OCI-LY3 (cell line): ENCODE data around the gene NHLRC4.

Experiments used
- H2AFZ ChIP-seq: fragments of 200-600, 300-600 bp; shearing (Covaris generic); 2 replicates; pipeline ENCODE4 v1.6.0; 2014; ENCODE audit warnings: antibody characterized with exemption, low read depth, low read length
- H3K27ac ChIP-seq: fragments of 200-600, 300-600 bp; sonication (generic); 2 replicates; pipeline ENCODE4 v1.5.1; 2014; ENCODE audit warnings: mild to moderate bottlenecking, low read length, moderate library complexity, mixed read lengths
- H3K27me3 ChIP-seq: fragments of 200-600, 300-600 bp; sonication (generic); 2 replicates; pipeline ENCODE4 v1.6.1; 2014; ENCODE audit warnings: low read depth, low read length, mixed read lengths
- H3K36me3 ChIP-seq: fragments of 200-600, 300-600 bp; sonication (generic); replicated peaks from 2 replicates; pipeline ENCODE3; 2014; ENCODE audit warnings: low read depth, low read length, mixed read lengths
- H3K4me1 ChIP-seq: fragments of 300-600, 200-600 bp; sonication (generic); 2 replicates; pipeline ENCODE4 v1.6.1; 2014; ENCODE audit warnings: low read length, mixed read lengths
- H3K4me2 ChIP-seq: fragments of 200-600, 300-600 bp; sonication (generic); 2 replicates; pipeline ENCODE4 v1.6.1; 2014; ENCODE audit warnings: low read length, mixed read lengths
- H3K4me3 ChIP-seq: fragments of 300-600, 200-600 bp; sonication (generic); 2 replicates; pipeline ENCODE4 v1.5.1; 2014; ENCODE audit warnings: antibody characterized with exemption, mild to moderate bottlenecking, low read length, moderate library complexity
- H3K79me2 ChIP-seq: fragments of 300-600, 200-600 bp; shearing (Covaris generic); 2 replicates; pipeline ENCODE4 v1.6.1; 2014; ENCODE audit warnings: mild to moderate bottlenecking, low read length, mixed read lengths
- H3K9ac ChIP-seq: fragments of 300-600, 200-600 bp; shearing (Covaris generic); 2 replicates; pipeline ENCODE4 v1.6.0; 2014; ENCODE audit warnings: mild to moderate bottlenecking, low read length, moderate library complexity
- H3K9me3 ChIP-seq: fragments of 200-600, 300-600 bp; shearing (Covaris generic); 2 replicates; pipeline ENCODE4 v1.6.1; 2014; ENCODE audit warnings: low read length, mixed read lengths; ENCODE audit not compliant: insufficient read depth
- H4K20me1 ChIP-seq: fragments of 200-600, 300-600 bp; sonication (generic); 2 replicates; pipeline ENCODE4 v1.6.1; 2016; ENCODE audit warnings: low read length, mixed read lengths; ENCODE audit not compliant: insufficient read depth
- CTCF ChIP-seq: fragments of 200-600, 300-600 bp; sonication (generic); IDR thresholded peaks from 2 replicates; pipeline ENCODE4 v1.5.1; 2014; ENCODE audit warnings: antibody characterized with exemption, low read length, low read depth
- EZH2phosphoT487 ChIP-seq: fragments of 200-600 bp; shearing (Covaris generic); IDR thresholded peaks from 2 replicates; pipeline ENCODE4 v1.6.1; 2018; ENCODE audit warnings: antibody characterized with exemption, mixed run types, low read depth

The NHLRC4 gene

GRCh38 chr16:524274-525040 is 42.3 kb upstream of the NHLRC4 start:
- H3K36me3 ChIP-seq: peaks cover 7% of the 10 kb centered on the region
- no peak overlapping the region for H3K4me3 ChIP-seq
- no peak overlapping the region for H3K4me2 ChIP-seq
- H3K9ac ChIP-seq: no peak overlapping the region
- no peaks in the 10 kb centered on the region for H3K9me3 ChIP-seq
- H3K27ac ChIP-seq: peak overlapping the region; percentile 93
- H3K4me1 ChIP-seq: peaks cover 26% of the 10 kb centered on the region
- no peak for TF ChIP-seq CTCF
- no peak for TF ChIP-seq EZH2phosphoT487
- H3K79me2 ChIP-seq: peaks cover 35% of the 10 kb centered on the region
- H3K27me3 ChIP-seq: no peaks in the 10 kb centered on the region
- peaks cover 7% of the 10 kb centered on the region for H4K20me1 ChIP-seq
- no peak overlapping the region for H2AFZ ChIP-seq

- Histone ChIP-seq H3K4me1 (peaks cover 28% of the 10 kb centered on the region), H2AFZ (no peak overlapping the region), H3K79me2 (peaks cover 42% of the 10 kb centered on the region), H3K36me3 (peaks cover 11% of the 10 kb centered on the region), H3K4me3 (peak overlapping the region; percentile 93), H3K9me3 (no peaks in the 10 kb centered on the region), H3K27me3 (no peaks in the 10 kb centered on the region), H3K27ac (peak overlapping the region; percentile 93), H4K20me1 (peaks cover 14% of the 10 kb centered on the region), H3K9ac (peak overlapping the region; percentile 93; the same call in 1 of the 2 replicates), H3K4me2 (peak overlapping the region; percentile 100)
- TF ChIP-seq CTCF (no peak), EZH2phosphoT487 (no peak)
These were observed 41.7 kb upstream of the NHLRC4 start for GRCh38 chr16:525123-525519.

- H3K27ac ChIP-seq: peak overlapping the region; percentile 93
- H2AFZ ChIP-seq: no peak overlapping the region
- no peaks in the 10 kb centered on the region for H3K9me3 ChIP-seq
- H3K4me3 ChIP-seq: peak overlapping the region; percentile 93
- no peaks in the 10 kb centered on the region for H3K27me3 ChIP-seq
- peaks cover 47% of the 10 kb centered on the region for H3K79me2 ChIP-seq
- H3K4me2 ChIP-seq: peak overlapping the region; percentile 100
- peaks cover 12% of the 10 kb centered on the region for H3K36me3 ChIP-seq
- peaks cover 28% of the 10 kb centered on the region for H3K4me1 ChIP-seq
- peak; percentile 13; the same call in 1 of the 2 replicates for TF ChIP-seq CTCF
- no peak for TF ChIP-seq EZH2phosphoT487
- H4K20me1 ChIP-seq: peaks cover 19% of the 10 kb centered on the region
- H3K9ac ChIP-seq: peak overlapping the region; percentile 93
These were observed 41.2 kb upstream of the NHLRC4 start for GRCh38 chr16:525520-526180.

GRCh38 chr16:526181-527014 is 40.4 kb upstream of the NHLRC4 start:
- Histone ChIP-seq H3K4me3 (peak overlapping the region; percentile 93), H3K27me3 (no peaks in the 10 kb centered on the region), H4K20me1 (peaks cover 21% of the 10 kb centered on the region), H3K4me1 (peaks cover 28% of the 10 kb centered on the region), H3K79me2 (peaks cover 54% of the 10 kb centered on the region), H3K9me3 (no peaks in the 10 kb centered on the region), H3K9ac (peak overlapping the region; percentile 93), H3K4me2 (peak overlapping the region; percentile 100), H2AFZ (no peak overlapping the region), H3K36me3 (peaks cover 12% of the 10 kb centered on the region), H3K27ac (peak overlapping the region; percentile 93)
- TF ChIP-seq CTCF (no peak), EZH2phosphoT487 (no peak)
